Thoracic aorta (tissue), 2 donors: Measurements from ENCODE around the gene TNS2. TPM values are rescaled to one million over a fixed set of nuclear protein-coding genes. Genes with fewer than 3 reads are reported as not detected.

Experiments
- ATAC-seq: fragments of 150-250 bp; one replicate; pipeline ENCODE4 v1.8.0; 2017; ENCODE audit warnings: low read depth; ENCODE audit not compliant: insufficient number of reproducible peaks, low FRiP score
- DNase-seq: peaks from one replicate; pipeline ENCODE4 v3.0.0-alpha.2; 2020; ENCODE audit warnings: low spot score
- H3K27ac ChIP-seq, 2 donors: fragments of 200-600 bp; sonication (generic); 1 replicate in 1 of 2; 2 replicates in 1 of 2; pipeline ENCODE4 v1.5.1; 2016; ENCODE audit warnings: mild to moderate bottlenecking in 2 of 2, moderate library complexity in 2 of 2
- H3K27me3 ChIP-seq: fragments of 200-600 bp; sonication (generic); replicated peaks from 2 replicates; pipeline ENCODE4 v1.6.0; 2016; ENCODE audit warnings: mild to moderate bottlenecking; ENCODE audit not compliant: insufficient read depth
- H3K36me3 ChIP-seq: fragments of 200-600 bp; sonication (generic); one replicate; pipeline ENCODE4 v1.5.1; 2016
- H3K4me1 ChIP-seq, 2 donors: fragments of 200-600 bp; sonication (generic); 1 replicate in 1 of 2; 2 replicates in 1 of 2; pipeline versions ENCODE4 v1.5.1 to v1.6.0; 2016; ENCODE audit warnings: low read depth in 2 of 2, mild to moderate bottlenecking in 1 of 2; ENCODE audit not compliant: control insufficient read depth in 1 of 2
- H3K4me3 ChIP-seq: fragments of 200-600 bp; sonication (generic); 2 replicates; pipeline ENCODE4 v1.5.1; 2016; ENCODE audit warnings: mild to moderate bottlenecking
- H3K9me3 ChIP-seq: fragments of 200-600 bp; sonication (generic); 2 replicates; pipeline ENCODE4 v1.5.1; 2016
- CTCF ChIP-seq: fragments of 200-600 bp; sonication (generic); IDR thresholded peaks from one replicate; pipeline ENCODE4 v1.5.1; 2019; ENCODE audit warnings: antibody characterized with exemption
- total RNA-seq, 2 donors: library from RNA; depleted of rRNA; stranded (reverse); fragments of >200 nt; gene quantifications; one replicate each; pipeline versions ENCODE4 v1.1.0 to v1.2.3, GENCODE V29; 2016

Gene TNS2
- total RNA-seq, 2 donors from 2014 or later, result 292 to 307 TPM

- TF ChIP-seq CTCF, result no peak
- Histone ChIP-seq H3K9me3 (no peaks in the 10 kb centered on the region), H3K27me3 (no peaks in the 10 kb centered on the region), H3K36me3 (peaks cover 26% of the 10 kb centered on the region), H3K4me1 (peaks cover 46 to 86% of the 10 kb centered on the region in 2 donors), H3K4me3 (no peak overlapping the region), H3K27ac (peak overlapping the region in 1 of 2 donors; percentile 7)
- no peak for DNase-seq
- no peak for ATAC-seq
Observed at GRCh38 chr12:53073881-53074280, 24.0 kb downstream of the TNS2 start.

- DNase-seq, result no peak
- Histone ChIP-seq H3K36me3 (peaks cover 26% of the 10 kb centered on the region), H3K4me1 (peaks cover 46 to 80% of the 10 kb centered on the region in 2 donors), H3K27ac (peak overlapping the region in 1 of 2 donors; percentile 7), H3K9me3 (no peaks in the 10 kb centered on the region), H3K27me3 (no peaks in the 10 kb centered on the region), H3K4me3 (no peak overlapping the region)
- no peak for TF ChIP-seq CTCF
- ATAC-seq, result no peak
Observed at GRCh38 chr12:53074283-53074998, 24.6 kb downstream of the TNS2 start.

- H3K27me3 ChIP-seq, result no peaks in the 10 kb centered on the region
- peaks cover 26% of the 10 kb centered on the region for H3K36me3 ChIP-seq
- H3K9me3 ChIP-seq, result no peaks in the 10 kb centered on the region
- no peak for ATAC-seq
- H3K4me1 ChIP-seq, result peaks cover 46 to 76% of the 10 kb centered on the region in 2 donors
- no peak for TF ChIP-seq CTCF
- no peak overlapping the region for H3K4me3 ChIP-seq
- H3K27ac ChIP-seq, result peak overlapping the region in 1 of 2 donors; percentile 7
- DNase-seq, result no peak
Observed at GRCh38 chr12:53074999-53075370, 25.1 kb downstream of the TNS2 start.

- Histone ChIP-seq H3K9me3 (no peaks in the 10 kb centered on the region), H3K4me1 (peaks cover 38 to 72% of the 10 kb centered on the region in 2 donors), H3K27me3 (no peaks in the 10 kb centered on the region), H3K4me3 (no peak overlapping the region), H3K36me3 (peaks cover 26% of the 10 kb centered on the region), H3K27ac (peak overlapping the region; percentile 9 to 52)
- no peak for DNase-seq
- TF ChIP-seq CTCF, result no peak
- no peak for ATAC-seq
Observed at GRCh38 chr12:53076461-53076860, 26.6 kb downstream of the TNS2 start.

GRCh38 chr12:53077030-53077429, 27.2 kb downstream of the TNS2 start:
- DNase-seq (no peak), ATAC-seq (no peak)
- Histone ChIP-seq H3K4me3 (no peak overlapping the region), H3K27me3 (no peaks in the 10 kb centered on the region), H3K36me3 (peaks cover 26% of the 10 kb centered on the region), H3K4me1 (peaks cover 33 to 66% of the 10 kb centered on the region in 2 donors), H3K9me3 (no peaks in the 10 kb centered on the region), H3K27ac (no peak overlapping the region)
- no peak for TF ChIP-seq CTCF
